ENCODE measurements around the gene CYB5R3.

CYB5R3 gene

DNA sequence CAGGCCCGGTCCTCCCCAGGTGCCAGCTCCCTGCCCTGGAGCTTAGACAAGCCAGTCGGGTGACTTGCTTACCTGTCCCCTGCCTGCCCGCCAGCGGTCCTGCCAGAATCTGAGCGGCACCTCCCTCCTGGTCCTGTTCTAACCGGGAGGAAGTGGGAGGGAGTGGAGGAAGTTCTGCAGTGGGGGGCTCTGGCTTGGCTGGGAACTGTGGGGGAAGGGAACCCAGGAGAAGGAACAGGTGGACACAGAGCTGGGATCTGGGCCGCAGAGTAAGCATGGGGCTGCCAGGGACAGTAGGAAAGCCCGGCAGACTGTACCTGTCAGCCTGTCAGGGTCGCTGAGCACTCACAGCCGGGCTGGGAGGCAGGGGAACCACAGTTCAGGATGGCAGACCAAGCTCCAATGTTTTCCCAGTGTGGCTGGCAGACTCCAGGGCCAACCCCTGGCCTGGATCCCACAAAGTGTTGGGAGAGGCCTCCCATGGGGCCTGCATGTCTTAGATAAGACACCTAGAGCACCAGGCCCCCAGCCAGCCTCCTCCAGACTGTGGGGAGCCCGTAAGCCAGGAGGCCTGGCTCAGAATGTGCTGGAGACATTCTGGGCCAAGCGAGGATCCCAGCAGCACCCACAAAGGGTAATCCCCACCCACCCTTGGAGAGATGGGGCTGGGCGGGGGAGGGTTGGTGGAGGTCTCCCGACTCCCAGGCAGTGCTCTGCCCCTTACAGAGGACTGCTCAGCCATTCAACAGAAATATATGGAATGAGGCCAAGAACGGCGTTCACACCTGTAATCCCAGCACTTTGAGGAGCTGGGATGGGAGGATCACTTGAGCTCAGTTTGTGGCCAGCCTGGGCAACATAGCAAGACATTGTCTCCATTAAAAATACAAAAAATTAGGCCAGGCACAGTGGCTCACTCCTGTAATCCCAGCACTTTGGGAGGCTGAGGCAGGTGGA, 2.3 kb downstream of the CYB5R3 start:
- TF ChIP-seq, protein P1, sequence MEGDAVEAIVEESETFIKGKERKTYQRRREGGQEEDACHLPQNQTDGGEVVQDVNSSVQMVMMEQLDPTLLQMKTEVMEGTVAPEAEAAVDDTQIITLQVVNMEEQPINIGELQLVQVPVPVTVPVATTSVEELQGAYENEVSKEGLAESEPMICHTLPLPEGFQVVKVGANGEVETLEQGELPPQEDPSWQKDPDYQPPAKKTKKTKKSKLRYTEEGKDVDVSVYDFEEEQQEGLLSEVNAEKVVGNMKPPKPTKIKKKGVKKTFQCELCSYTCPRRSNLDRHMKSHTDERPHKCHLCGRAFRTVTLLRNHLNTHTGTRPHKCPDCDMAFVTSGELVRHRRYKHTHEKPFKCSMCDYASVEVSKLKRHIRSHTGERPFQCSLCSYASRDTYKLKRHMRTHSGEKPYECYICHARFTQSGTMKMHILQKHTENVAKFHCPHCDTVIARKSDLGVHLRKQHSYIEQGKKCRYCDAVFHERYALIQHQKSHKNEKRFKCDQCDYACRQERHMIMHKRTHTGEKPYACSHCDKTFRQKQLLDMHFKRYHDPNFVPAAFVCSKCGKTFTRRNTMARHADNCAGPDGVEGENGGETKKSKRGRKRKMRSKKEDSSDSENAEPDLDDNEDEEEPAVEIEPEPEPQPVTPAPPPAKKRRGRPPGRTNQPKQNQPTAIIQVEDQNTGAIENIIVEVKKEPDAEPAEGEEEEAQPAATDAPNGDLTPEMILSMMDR (IDR thresholded peaks at IDR 0.05; ENCODE audit: borderline replicate concordance, insufficient read depth, low read depth, low read length): no peak
- peak overlapping the region; percentile 26 for H3K4me3 ChIP-seq (ENCODE audit: low read depth, low read length)

DNA sequence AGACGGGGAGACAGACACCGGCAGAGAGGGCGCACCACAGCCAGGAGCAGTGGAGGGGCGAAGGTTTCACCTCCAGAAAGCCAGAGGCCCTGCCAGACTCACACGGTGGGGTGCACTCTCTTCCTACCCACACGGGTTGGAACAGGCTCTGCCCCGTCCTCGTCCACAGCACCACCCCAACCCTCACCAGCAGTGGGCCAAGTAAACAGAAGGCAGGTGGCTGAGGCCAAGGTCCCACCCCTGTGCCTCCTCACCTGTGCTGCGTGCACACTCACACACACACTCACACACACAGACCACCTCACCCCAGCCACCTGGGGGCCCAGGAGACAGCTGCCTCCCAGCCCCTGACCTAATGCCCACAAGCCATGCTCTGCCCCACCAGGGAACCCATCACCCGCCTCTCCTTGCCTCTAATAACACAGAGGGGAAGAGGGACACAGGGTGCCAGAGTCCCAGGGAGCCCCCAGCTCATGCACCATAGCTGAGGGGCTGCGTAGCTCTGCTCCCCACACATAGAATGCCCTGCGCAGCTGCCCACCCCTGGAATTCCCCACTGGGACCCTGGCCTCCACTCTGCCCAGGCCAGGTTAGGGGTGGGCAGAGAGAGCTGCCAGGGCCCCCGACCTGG, 3.1 kb downstream of the CYB5R3 start:
- TF ChIP-seq, protein P1 (IDR thresholded peaks at IDR 0.05; ENCODE audit: borderline replicate concordance, insufficient read depth, low read depth, low read length): no peak
- H3K4me3 ChIP-seq (ENCODE audit: low read depth, low read length): peak overlapping the region; percentile 26

DNA sequence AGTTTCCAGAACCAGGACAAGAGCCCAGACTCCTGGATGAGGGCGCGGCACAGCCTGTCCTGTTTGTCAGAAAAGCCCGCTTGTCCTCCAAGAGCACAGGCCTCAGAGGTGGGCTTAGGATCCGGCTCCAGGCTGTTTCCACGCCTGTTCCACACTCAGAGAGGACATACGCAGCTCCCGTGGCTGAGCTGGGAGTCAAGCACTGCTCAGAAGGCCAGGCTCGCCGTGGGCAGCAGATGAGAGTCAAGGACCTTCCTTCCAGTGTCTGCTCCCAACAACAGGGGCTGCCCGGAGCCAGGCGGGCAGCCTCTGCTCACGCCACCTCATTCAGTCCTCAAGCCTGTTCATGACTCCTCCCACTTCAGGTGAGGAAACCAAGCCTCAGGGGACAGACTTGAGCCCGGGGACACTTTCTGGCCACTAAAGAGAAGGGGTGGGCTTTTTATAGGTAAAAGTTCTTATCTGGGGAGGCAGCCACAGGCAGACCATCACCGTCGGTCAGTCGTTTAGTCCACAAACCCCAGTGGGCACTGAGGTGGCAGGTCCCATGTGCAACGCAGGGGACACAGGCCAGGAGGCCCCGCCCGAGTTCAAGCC, 3.8 kb downstream of the CYB5R3 start:
- TF ChIP-seq, protein P1 (IDR thresholded peaks at IDR 0.05; ENCODE audit: borderline replicate concordance, insufficient read depth, low read depth, low read length): no peak

DNA sequence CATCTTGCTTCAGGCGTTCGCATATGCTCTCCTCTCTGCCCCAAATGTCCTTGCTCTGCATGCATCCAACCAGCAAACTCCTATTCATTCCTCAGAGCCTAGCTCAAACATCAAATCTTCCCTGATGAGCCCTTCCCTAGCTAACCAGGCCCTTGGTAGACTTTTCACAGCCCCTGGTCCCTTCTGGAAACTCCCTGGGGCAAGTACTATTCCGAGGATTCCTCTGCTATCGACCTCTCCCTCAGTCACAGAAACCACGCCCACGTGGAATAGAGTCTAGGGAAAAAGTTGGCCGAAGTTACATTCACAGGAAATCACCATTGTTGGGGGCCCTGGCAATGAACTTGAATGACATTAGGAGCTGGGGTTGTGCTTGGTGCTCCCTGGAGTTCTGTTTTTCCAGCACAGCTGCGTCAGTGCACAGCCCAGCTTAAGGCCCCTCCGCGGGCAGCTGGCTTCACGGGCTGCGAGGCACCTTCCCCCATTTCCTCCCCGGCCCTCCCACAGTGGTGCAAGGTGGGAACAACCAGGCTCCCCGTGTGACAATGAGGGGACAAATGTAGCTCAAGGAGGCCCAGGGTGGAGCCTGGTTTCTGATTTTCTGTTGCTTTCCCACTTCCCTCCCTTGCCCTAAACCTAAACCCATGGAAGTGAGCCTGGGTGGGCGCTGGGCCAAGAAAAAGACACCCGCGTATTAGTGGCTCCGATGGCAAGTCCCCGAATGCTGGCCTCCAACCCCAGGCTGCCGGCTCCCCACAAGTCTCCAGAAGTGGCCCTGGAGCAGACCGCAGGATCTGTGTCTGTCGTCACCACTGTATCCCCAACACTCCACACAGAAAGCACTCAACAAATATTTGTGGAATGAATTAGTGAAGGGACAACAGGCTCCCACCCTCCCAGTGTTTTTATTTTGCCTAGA, 4.5 kb downstream of the CYB5R3 start:
- no peak overlapping the region for H3K4me3 ChIP-seq (ENCODE audit: low read depth, low read length)
- TF ChIP-seq, protein P1 (IDR thresholded peaks at IDR 0.05; ENCODE audit: borderline replicate concordance, insufficient read depth, low read depth, low read length): no peak

More for the DNA sequence above, 3.8 kb downstream of the CYB5R3 start:
- peak overlapping the region; percentile 26 for H3K4me3 ChIP-seq (ENCODE audit: low read depth, low read length)

DNA sequence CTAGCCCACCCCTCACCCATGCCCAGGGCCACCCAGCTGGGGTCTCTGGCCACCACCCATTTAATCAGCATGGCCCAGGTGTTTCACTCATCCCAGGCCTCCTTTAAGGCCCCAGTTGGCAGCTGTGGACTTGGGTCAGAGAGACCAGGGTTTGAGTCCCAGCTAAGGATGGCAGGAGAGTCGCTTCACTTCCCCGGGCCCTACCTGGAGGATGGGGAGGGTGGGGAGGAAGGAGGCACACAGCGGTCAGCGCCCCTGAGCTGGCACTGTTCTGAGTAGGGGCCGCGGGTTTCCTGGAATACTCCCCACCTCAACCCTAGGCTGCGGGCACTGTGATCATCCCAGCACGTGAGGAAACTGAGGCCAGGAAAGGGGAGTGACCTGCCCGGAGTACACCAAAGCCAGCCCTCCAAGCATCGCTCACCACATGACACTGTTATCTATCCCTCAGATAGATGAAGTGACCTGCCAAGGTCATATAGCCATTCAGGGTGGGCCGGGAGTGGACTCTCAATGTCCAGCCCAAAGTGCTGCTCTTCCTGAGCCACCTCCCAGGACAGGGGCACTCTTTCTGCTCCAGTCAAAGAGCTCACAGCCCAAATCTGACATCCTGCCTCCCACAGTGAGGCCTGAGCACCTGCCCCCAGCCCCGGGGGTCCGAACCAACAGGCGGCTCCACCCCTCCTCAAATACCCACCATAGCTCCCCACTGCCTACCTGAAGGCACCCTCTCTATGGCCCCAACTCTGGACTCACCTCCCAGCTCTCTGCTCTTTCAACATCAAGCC, 5.4 kb downstream of the CYB5R3 start:
- H3K4me3 ChIP-seq (ENCODE audit: low read depth, low read length): no peak overlapping the region

More for the DNA sequence above, 5.4 kb downstream of the CYB5R3 start:
- TF ChIP-seq, protein P1 (IDR thresholded peaks at IDR 0.05; ENCODE audit: borderline replicate concordance, insufficient read depth, low read depth, low read length): no peak

All from GM12875 (cell line).